Fibroblast of villous mesenchyme (primary cell): Measurements from ENCODE around the gene SH2D1B. TPM values are rescaled to one million over a fixed set of nuclear protein-coding genes. Genes with fewer than 3 reads are reported as not detected.
"Not testable (repeated sequence)": the region's sequence is repeated elsewhere in the genome, so short reads cannot be mapped to it uniquely, and the experiment has no call there.

ENCODE experiments used
- DNase-seq: peaks from one replicate; pipeline ENCODE4 v3.0.0-alpha.2; 2010; ENCODE audit warnings: low read depth
- H3K4me3 ChIP-seq: 2 replicates; pipeline ENCODE4 v1.5.1; 2011; ENCODE audit warnings: low read depth, mild to moderate bottlenecking, low read length
- total RNA-seq: library from RNA; depleted of rRNA; stranded (reverse); fragments of >200 nt; gene quantifications from 2 replicates; pipeline ENCODE4 v1.2.3, GENCODE V29; 2012
- TF ChIP-seq, protein P1 (sequence below): IDR thresholded peaks from 2 replicates; pipeline ENCODE4 v1.5.1; 2012; ENCODE audit warnings: low read depth, mild to moderate bottlenecking, low read length; ENCODE audit not compliant: insufficient read depth

The SH2D1B gene
- total RNA-seq, 1 donor = not detected

DNA sequence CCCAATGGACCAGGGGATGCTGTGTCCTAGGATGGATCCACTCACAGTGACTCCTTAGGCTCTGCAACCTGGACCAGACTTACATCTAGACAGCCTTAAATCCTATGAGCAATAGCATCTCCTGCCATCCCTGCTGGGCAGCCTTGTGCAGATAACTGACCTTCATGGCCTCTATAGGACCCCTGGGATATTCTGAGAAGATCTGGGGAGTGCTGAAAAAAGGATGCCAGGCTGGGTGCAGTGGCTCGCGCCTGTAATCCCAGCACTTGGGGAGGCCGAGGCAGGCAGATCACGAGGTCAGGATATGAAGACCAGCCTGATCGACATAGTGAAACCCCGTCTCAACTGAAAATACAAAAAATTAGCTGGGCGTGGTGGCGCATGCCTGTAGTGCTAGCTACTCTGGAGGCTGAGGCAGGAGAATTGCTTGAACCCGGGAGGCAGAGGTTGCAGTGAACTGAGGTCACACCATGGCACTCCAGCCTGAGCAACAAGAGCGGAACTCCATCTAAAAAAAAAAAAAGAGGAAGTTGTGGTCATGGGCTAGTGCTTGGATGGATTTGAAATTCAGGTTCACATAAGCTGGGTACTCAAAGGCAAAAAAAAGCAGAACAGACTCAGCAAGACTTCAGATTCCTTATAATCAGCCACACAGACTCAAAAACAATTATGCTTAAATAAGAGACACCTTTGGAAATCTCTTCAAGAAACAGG, 10.9 kb upstream of the SH2D1B start:
- no peak overlapping the region for H3K4me3 ChIP-seq
- TF ChIP-seq, protein P1, sequence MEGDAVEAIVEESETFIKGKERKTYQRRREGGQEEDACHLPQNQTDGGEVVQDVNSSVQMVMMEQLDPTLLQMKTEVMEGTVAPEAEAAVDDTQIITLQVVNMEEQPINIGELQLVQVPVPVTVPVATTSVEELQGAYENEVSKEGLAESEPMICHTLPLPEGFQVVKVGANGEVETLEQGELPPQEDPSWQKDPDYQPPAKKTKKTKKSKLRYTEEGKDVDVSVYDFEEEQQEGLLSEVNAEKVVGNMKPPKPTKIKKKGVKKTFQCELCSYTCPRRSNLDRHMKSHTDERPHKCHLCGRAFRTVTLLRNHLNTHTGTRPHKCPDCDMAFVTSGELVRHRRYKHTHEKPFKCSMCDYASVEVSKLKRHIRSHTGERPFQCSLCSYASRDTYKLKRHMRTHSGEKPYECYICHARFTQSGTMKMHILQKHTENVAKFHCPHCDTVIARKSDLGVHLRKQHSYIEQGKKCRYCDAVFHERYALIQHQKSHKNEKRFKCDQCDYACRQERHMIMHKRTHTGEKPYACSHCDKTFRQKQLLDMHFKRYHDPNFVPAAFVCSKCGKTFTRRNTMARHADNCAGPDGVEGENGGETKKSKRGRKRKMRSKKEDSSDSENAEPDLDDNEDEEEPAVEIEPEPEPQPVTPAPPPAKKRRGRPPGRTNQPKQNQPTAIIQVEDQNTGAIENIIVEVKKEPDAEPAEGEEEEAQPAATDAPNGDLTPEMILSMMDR = no peak
- no peak for DNase-seq

DNA sequence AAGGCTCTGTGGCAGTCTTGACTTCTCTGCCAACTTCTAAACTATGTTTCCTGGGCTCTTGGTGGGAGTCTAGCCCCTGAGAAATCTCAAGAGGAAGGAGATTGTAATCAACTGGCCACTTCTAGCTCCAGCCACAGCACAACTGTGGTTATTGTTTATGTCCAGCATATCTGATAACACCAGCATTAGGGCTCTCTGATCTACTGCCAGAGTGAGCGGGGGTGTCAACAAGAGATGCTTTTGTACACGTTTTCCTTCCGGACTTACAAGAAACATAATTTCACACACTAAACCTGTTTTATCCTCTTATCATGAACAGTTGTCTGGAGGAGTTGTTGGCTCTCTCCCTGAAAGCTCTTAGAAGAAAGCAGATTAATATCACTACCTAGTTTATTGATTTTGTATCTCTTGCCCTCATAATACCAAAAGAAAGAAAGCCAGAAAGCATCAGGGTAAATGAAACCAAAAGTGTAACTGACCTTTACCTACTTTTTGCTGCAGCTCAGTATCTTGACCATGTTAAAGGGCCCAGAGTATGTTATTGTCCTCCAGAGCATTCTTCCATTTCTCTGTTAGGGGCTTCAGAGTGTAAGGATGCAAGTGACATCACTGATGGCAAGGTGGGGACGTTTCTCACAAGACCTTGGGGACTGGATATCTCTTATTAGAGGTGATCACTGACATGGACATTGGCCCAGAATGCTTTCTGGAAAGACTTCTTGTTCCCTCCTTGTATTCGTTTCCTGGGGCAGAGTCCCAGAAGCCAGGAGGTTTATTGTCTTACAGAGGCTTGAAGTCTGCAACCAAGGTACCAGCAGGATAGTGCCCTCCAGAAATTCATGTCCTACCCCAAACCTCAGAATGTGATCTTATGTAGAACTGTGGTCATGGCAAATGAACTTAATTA, 9.6 kb upstream of the SH2D1B start:
- H3K4me3 ChIP-seq = no peak overlapping the region
- DNase-seq = no peak
- TF ChIP-seq, protein P1 = no peak

DNA sequence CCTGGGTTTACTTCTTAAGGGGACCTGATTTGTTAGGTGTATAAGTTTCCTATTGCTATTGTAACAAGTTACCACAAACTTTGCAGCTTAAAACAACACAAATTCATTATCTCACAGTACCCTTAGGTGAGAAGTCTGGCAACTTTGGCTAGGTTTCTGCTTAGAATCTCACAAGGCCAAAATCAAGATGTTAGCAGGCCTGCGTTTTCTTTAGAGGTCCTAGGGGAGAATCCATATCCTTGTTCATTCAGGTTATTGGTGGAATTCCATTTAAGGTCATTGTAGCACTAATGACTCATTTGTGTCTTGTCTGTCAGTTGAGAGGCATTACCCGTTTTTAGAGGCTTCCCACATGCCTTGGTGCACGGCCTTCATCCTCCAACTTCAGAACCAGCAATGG, 8.2 kb upstream of the SH2D1B start:
- no peak overlapping the region for H3K4me3 ChIP-seq
- DNase-seq = no peak
- TF ChIP-seq, protein P1 = no peak

DNA sequence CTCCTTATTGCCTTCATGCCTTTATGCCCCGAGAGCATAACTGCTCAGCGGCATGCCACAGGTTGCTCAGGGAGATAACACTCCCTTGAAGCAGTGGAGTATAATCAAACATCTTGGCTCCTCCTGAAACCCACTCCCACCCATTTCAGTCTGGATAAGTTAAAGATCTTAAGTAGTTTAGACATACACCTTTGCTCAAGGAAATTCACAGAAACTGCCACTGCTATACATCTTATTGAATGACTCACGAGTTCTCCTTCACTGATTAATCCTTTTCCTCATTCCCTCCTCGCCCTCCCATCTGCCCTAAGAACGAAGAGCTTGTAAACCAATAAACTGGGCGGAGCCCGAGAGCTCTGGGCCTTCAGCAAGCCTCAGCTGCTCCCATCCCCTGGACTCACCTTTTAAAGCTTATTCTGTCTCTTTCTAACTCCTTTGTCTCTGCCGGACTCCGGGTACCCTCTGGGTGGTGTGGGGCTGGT, 7.6 kb upstream of the SH2D1B start:
- DNase-seq, H3K4me3 ChIP-seq: not testable (repeated sequence)

DNA sequence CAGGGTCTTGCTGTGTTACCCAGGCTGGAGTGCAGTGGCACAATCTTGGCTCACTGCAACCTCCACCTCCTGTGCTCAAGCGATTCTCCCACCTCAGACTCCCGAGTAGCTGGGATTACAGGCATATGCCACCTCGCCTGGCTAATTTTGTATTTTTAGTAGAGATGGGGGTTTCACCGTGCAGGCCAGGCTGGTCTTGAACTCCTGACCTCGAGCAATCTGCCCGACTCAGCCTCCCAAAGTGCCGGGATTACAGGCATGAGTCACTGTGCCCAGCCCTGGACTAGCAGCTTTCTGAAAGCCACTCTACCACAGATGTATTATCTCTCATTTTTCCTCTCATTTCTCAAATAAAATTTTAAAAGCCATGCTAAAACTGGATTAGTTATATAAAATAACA, 6.6 kb upstream of the SH2D1B start:
- not testable (repeated sequence) for DNase-seq, H3K4me3 ChIP-seq

DNA sequence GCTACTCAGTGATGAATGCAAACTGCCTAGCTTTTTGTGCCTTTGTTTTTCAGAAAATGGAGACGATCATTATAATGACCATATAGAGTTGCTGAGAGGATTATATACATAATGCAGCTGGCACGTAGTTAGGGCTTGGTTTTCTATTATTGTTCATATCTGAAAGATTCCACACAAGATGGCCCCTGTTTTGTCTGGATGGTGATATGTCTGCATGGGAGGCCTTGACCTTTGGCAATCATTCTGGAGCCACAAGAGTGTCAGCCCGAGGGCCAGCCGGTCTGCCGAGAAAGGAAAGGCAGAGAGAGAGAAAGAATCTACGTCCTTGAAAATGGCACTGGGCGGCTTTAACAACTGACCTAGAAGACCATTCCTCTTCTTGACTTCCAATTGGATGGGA, 5.7 kb upstream of the SH2D1B start:
- H3K4me3 ChIP-seq = no peak overlapping the region
- DNase-seq = no peak
- TF ChIP-seq, protein P1 = no peak

DNA sequence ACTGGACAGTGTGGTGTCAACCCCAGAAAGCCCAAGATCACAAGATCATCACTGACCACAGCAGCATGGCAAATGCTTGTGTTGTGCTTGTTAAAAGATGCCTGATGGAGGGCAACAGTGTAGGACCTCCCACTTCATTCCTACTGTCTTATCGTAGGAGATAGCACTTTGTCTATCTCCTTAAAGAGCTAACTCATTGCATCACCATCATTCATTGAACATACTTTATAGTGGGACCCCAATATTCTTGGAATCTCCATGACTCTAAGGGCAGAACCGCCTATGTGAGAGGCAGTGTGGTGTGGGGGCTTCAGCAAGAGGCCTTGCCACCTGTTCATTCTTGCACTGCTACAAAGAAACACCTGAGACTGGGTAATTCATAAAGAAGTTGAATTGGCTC, 5.0 kb upstream of the SH2D1B start:
- DNase-seq = no peak
- TF ChIP-seq, protein P1 = no peak
- no peak overlapping the region for H3K4me3 ChIP-seq
